ENCODE measurements around the gene KCNMB2.
A peak's percentile ranks its signal among the peaks of the same experiment; 100 is the strongest.
"Not testable (repeated sequence)": the region's sequence is repeated elsewhere in the genome, so short reads cannot be mapped to it uniquely, and the experiment has no call there.

Gene KCNMB2

GRCh38 chr3:178707311-178708031 lies 171.2 kb downstream of the KCNMB2 start:
- TF ChIP-seq JUND (IDR thresholded peaks at IDR 0.05; ENCODE audit: low read depth): no peak
- in situ Hi-C loops (cut with HindIII; ENCODE audit: low pct_unique_long_range_greater_than_20kb, low sequenced_read_pairs): no loop called here
- no peak for DNase-seq (ENCODE audit: low read depth in 1 of 2, low spot score in 1 of 2)

GRCh38 chr3:178709051-178709450 lies 172.8 kb downstream of the KCNMB2 start:
- TF ChIP-seq JUND (IDR thresholded peaks at IDR 0.05; ENCODE audit: low read depth): no peak
- DNase-seq (ENCODE audit: low read depth in 1 of 2, low spot score in 1 of 2): no peak
- in situ Hi-C loops (cut with HindIII; ENCODE audit: low pct_unique_long_range_greater_than_20kb, low sequenced_read_pairs): no loop called here

DNA sequence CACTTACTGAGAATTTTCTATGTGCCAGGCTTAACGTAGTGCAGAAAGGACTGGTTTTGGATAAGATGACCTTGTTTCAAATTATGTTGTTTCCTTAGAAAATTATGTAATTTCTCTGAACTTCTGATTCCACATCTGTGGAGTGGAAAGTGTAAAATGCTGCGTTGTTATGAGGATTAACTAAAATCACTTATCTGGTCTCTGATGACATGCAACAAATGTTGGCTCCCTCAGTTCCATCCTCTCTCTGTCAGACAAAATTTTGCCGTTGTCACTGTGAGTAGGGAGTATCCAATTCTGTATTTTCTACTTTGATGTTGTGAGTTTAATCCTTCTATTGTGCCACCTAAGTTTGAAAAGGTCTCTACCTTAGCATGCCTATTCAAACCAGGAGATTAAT lies 175.5 kb downstream of the KCNMB2 start:
- in situ Hi-C loops (cut with HindIII; ENCODE audit: low pct_unique_long_range_greater_than_20kb, low sequenced_read_pairs): no loop called here
- TF ChIP-seq JUND (IDR thresholded peaks at IDR 0.05; ENCODE audit: low read depth): no peak
- DNase-seq (ENCODE audit: low read depth in 1 of 2, low spot score in 1 of 2): no peak

DNA sequence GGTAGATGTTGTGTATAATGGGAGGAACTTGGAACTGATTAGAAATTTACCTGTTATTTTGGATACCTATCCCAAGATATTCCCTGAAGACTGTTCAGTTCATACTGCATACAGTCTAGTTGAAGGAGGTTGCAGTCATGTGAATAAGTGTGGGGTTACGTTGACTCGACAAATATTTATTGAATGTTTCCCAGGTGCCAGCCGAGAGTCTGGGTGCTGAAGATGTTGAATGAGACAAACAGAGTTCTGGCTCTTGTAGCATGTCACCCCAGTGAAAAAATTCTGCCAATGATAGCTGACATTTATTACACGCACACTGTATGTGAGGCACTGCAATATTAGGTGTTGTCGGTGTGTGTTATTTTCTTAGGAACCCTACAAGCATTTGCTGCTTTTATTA lies 176.0 kb downstream of the KCNMB2 start:
- TF ChIP-seq JUND (IDR thresholded peaks at IDR 0.05; ENCODE audit: low read depth): no peak
- peak; percentile 51 to 87 for DNase-seq (ENCODE audit: low read depth in 1 of 2, low spot score in 1 of 2)
- in situ Hi-C loops (cut with HindIII; ENCODE audit: low pct_unique_long_range_greater_than_20kb, low sequenced_read_pairs): no loop called here

- TF ChIP-seq JUND (IDR thresholded peaks at IDR 0.05; ENCODE audit: low read depth): no peak
- in situ Hi-C loops (cut with HindIII; ENCODE audit: low pct_unique_long_range_greater_than_20kb, low sequenced_read_pairs): no loop called here
- peak in 1 of 2 experiments; percentile 38 for DNase-seq (ENCODE audit: low read depth in 1 of 2, low spot score in 1 of 2)
Observed at GRCh38 chr3:178714925-178715832, 178.9 kb downstream of the KCNMB2 start.

GRCh38 chr3:178718995-178719635 lies 182.9 kb downstream of the KCNMB2 start:
- DNase-seq (ENCODE audit: low read depth in 1 of 2, low spot score in 1 of 2): no peak
- no peak for TF ChIP-seq JUND (IDR thresholded peaks at IDR 0.05; ENCODE audit: low read depth)
- in situ Hi-C loops (cut with HindIII; ENCODE audit: low pct_unique_long_range_greater_than_20kb, low sequenced_read_pairs): no loop called here

GRCh38 chr3:178732824-178733223 lies 196.6 kb downstream of the KCNMB2 start:
- in situ Hi-C loops (cut with HindIII; ENCODE audit: low pct_unique_long_range_greater_than_20kb, low sequenced_read_pairs): no loop called here
- TF ChIP-seq JUND (IDR thresholded peaks at IDR 0.05; ENCODE audit: low read depth): no peak
- DNase-seq (ENCODE audit: low read depth in 1 of 2, low spot score in 1 of 2): no peak

DNA sequence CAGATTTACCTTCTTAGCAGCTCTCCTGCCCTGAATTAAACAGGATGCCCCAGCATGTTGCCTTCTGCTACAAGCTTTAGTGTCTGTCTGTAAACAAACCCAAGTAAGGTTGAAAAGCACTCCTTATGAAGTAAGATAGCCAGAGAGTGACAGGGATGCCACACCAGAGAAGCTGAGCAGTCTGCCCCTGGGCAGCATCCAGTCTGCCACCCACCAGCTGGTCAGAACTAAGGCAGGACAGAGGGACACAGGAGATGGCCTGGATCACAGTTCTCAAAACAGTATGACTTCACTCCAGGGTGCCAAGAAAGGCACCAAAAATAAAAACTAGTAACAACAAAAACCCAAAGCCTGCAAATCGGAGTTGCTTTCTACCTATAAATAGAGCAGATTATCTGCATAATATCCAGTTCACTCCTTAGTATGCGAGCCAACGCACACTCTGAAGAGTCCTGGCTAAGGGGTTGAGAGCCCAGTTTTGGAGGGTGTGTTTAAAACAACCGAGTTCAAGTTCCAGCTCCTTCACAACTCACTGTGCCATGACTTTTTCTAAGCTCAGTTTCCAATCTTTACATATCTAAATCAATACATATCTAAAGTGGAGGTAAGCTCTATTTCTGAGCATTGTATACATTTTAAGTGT lies 198.9 kb downstream of the KCNMB2 start:
- in situ Hi-C loops (cut with HindIII; ENCODE audit: low pct_unique_long_range_greater_than_20kb, low sequenced_read_pairs): no loop called here
- no peak for DNase-seq (ENCODE audit: low read depth in 1 of 2, low spot score in 1 of 2)

DNA sequence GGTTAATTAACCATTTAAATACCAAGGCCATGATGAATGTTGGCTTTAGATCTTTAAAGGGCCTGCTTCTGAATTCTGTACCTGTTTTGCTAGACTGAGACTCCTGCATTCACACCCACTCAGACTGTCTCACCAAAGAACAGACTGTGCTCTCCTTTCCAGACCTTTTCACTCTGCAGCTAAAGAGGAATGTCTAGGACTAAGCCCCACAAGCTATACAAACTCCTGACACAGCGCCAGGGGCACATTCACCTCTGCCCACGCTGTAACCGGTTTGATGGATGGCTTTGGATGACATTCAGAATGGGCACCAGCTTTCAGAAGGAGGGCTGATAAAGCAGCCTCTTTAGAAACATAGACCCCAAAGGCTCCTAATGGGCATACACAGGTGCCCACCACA lies 200.1 kb downstream of the KCNMB2 start:
- TF ChIP-seq JUND (IDR thresholded peaks at IDR 0.05; ENCODE audit: low read depth): no peak
- DNase-seq (ENCODE audit: low read depth in 1 of 2, low spot score in 1 of 2): peak in 1 of 2 experiments; percentile 55
- in situ Hi-C loops (cut with HindIII; ENCODE audit: low pct_unique_long_range_greater_than_20kb, low sequenced_read_pairs): no loop called here

More for the DNA sequence above, 198.9 kb downstream of the KCNMB2 start:
- TF ChIP-seq JUND (IDR thresholded peaks at IDR 0.05; ENCODE audit: low read depth): no peak

DNA sequence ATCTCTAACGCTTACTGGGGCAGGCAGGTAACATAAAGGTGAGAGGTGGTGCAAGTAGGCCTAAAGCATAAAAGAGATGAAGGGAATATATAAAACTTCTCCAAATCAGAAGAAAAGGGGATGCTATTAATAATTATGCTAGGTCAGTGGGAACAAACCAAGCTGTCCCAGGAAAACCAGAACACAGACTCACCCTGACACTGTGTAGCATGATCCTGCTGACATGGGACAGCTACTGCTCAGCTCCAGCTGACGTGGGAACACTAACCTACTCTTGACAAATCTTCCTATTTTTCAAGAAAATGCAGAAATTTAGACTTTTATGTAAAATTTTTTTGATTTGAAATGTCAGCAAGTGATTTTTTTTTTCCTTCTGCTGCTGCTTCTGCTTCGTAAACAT lies 203.5 kb downstream of the KCNMB2 start:
- TF ChIP-seq JUND (IDR thresholded peaks at IDR 0.05; ENCODE audit: low read depth): no peak
- no peak for DNase-seq (ENCODE audit: low read depth in 1 of 2, low spot score in 1 of 2)
- in situ Hi-C loops (cut with HindIII; ENCODE audit: low pct_unique_long_range_greater_than_20kb, low sequenced_read_pairs): no loop called here

GRCh38 chr3:178741020-178741419 lies 204.8 kb downstream of the KCNMB2 start:
- no peak for DNase-seq (ENCODE audit: low read depth in 1 of 2, low spot score in 1 of 2)
- TF ChIP-seq JUND (IDR thresholded peaks at IDR 0.05; ENCODE audit: low read depth): no peak
- in situ Hi-C loops (cut with HindIII; ENCODE audit: low pct_unique_long_range_greater_than_20kb, low sequenced_read_pairs): no loop called here

- DNase-seq (ENCODE audit: low read depth in 1 of 2, low spot score in 1 of 2): no peak
- in situ Hi-C loops (cut with HindIII; ENCODE audit: low pct_unique_long_range_greater_than_20kb, low sequenced_read_pairs): no loop called here
- TF ChIP-seq JUND (IDR thresholded peaks at IDR 0.05; ENCODE audit: low read depth): no peak
Observed at GRCh38 chr3:178743297-178743696, 207.1 kb downstream of the KCNMB2 start.

DNA sequence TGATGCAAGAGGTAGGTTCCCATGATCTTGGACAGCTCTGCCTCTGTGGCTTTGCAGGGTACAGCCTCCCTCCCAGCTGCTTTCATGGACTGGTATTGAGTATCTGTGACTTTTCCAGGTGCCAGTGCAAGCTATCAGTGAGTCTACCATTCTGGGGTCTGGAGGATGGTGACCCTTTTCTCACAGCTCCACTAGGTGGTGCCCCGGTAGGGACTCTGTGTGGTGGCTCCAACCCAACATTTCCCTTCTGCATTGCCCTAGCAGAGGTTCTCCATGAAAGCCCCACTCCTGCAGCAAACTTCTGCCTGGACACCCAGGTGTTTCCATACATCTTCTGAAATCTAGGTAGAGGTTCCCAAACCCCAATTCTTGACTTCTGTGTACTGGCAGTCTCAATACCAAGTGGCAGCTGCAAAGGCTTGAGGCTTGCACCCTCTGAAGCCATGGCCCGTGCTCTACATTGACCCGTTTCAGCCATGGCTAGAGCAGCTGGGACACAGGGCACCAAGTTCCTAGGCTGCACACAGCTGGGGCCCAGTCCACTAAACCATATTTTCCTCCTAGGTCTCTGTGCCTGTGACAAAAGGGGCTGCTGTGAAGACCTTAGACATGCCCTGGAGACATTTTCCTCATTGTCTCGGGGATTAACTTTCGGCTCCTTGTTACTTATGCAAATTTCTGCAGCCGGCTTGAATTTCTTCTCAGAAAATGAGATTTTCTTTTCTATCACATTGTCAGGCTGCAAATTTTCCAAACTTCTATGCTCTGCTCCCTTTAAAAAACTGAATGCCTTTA lies 209.8 kb downstream of the KCNMB2 start:
- DNase-seq (ENCODE audit: low read depth in 1 of 2, low spot score in 1 of 2); in situ Hi-C loops (cut with HindIII; ENCODE audit: low pct_unique_long_range_greater_than_20kb, low sequenced_read_pairs): not testable (repeated sequence)
